NCI-H1105 treated with DMSO at 0.1 percent for 48 hours (cell line): ENCODE measurements around the gene CEP128.

ENCODE experiments used
- DNase-seq: peaks from one replicate; lab custom pipeline; 2025; lab: John Stamatoyannopoulos, UW

The CEP128 gene

GRCh38 chr14:80608563-80608962 lies 333.0 kb downstream of the CEP128 start:
- no peak for DNase-seq

DNA sequence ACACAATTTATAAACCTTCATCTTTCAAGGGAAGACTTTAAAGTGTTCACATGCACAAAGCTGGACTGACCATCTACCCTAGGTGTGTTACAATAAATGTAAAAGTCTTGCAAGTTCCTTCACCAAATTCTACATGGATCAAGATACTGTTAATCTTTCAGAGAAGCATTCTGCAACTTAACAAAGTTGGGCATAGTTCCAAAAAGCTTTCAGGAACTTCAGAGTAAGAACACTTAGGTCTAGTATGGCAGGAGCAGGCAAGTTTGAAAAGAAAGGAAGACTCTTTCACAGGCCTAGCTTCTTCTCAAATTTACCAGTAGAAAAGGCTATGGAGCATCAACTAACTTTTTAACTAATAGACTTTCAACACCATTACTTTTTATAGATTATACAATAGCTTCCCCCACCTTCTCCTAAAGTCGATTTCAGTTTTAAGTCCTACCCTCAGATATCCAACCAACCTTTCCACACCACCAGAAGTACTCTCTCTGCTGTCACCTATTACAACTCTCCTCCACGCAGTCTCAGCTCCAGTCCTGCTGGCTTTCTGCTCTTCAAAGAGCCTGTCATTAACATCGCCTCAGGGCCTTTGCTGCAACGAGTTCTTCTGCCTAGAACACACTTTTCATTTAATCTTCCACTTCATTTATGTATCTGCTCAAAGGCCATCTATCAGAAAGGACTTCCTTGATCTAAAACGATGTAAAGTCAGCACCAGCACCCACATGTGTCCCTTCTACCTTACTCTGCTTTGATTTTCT lies 333.9 kb downstream of the CEP128 start:
- DNase-seq: no peak

DNA sequence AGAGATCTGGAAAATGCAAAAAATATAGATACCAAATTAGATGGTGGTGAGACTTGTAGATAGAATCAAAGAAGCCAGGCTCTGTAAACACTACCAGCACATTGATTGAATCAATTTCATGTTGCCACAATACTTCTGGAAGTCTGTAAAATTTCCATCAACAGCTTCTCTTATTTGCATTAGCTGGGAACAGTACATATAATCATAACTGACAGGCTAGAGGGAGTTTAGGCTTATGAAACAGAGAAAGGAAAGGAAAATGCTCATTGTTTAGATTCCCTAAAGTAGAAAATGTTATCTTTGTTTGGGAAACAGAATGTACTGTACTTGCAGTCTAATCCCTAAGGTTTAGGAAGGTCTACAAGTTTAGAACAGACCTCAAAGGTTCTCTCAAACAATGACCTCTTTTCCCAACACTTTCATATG lies 335.2 kb downstream of the CEP128 start:
- DNase-seq: no peak

- no peak for DNase-seq
Measured at GRCh38 chr14:80605536-80605935, 336.0 kb downstream of the CEP128 start.

- DNase-seq: no peak
Measured at GRCh38 chr14:80602946-80603345, 338.6 kb downstream of the CEP128 start.

- peak; percentile 33 for DNase-seq
Measured at GRCh38 chr14:80587096-80587724, 354.3 kb downstream of the CEP128 start.

DNA sequence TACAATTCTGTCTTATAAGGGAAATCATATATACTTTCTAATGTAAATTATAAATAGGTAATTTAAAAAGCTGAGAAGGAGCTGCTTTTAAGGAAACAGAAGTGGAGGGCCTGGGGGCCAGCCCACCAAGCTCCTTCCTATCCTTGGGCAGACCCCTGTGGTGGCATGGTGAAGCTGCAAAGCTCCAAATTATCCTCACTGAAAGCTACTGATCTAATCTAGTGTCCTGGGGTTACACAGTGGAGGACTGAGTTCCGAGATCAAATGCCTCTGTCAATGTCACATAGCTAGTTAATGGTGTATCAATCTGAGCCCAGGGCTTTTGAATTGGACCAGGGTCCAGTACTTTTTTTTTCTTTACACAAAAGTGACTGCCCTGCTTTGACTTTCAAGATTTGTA lies 355.4 kb downstream of the CEP128 start:
- DNase-seq: no peak

DNA sequence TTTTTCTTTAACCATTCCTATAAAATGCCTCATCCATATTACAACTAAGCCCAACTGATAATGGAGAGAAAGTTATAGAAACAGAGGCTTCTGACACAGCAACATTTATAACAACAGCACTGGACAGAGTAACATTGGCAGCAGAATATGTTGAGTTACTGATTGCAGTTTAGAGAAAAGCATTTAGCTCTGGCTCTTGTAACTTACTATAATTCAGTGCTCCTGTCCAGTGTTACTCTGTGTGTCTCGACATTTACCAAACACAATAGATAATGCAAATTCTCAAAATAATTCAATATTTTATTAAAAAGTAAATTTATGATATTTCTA lies 356.1 kb downstream of the CEP128 start:
- DNase-seq: no peak

DNA sequence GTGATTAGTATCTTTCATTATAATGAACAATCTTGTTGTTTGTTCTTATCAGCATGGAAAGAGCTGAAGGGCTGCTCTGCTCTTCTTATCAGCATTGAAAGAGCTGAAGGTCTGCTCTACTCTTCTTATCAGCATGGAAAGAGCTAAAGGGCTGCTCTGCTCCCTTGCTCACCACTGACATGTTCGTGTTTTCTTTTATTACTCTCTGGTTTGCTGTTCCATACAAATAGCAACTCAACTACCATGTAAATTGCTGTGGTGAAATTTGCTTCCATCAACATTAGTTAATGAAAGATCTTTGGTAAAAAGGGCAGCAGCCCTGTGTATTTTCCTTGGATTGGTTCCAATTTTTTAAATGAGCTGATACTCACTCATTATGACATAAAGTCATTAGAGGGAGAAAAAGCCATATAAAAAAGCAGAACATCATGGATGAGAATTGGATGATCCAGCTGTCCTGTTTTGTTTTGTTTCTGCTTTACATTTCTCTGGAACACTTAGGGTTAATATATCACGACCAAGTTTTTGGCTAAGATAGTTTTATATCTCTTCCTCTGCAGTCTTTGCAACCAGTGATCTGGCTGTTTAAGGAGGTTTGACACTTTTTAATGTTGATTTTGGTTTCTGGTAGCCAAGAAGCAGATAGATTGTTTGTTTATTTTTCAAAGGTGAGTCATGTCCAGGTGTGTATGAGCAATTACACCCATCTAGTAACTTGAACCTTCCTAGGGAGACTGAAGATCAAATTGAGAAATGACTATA lies 356.6 kb downstream of the CEP128 start:
- peak; percentile 53 for DNase-seq

DNA sequence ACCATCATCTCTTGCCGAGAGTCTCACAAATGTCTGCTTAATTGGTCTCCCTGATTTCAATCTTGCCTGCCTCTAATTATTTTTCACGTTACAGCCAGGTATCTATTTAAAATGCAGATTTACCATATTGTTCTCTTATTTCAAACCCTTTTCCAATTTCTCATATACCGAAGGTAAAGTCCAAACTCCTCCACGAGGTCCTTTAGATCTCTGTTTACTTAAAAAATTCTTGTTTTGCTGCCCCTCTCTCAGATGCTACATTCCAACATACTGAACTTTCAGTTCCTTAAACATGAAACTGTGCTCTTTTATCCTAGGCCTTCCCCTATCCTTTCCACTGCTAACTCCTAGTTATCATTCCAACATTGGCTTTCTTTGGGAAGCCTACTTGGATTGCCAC lies 363.9 kb downstream of the CEP128 start:
- DNase-seq: no peak

GRCh38 chr14:80576401-80576800 lies 365.1 kb downstream of the CEP128 start:
- no peak for DNase-seq

DNA sequence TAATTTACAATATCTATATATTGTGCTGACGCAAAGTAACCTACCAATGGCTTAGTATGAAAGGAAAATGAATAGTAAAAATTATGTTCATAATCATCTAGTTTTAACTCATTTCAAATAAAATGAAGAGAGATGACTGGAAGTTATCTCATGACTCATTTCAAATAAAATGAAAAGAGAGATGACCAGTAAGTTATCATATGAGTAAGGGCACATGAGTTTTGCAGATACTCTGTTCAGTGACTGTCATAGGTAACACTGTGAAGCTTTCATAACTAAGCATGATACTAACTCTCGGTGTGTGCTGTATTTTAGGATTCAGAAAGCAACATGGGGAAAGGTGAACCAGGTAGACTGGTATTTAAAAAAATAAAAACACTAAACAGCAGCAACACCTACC lies 365.8 kb downstream of the CEP128 start:
- no peak for DNase-seq

- no peak for DNase-seq
Measured at GRCh38 chr14:80572666-80573065, 368.9 kb downstream of the CEP128 start.

GRCh38 chr14:80570930-80571298 lies 370.6 kb downstream of the CEP128 start:
- DNase-seq: no peak

DNA sequence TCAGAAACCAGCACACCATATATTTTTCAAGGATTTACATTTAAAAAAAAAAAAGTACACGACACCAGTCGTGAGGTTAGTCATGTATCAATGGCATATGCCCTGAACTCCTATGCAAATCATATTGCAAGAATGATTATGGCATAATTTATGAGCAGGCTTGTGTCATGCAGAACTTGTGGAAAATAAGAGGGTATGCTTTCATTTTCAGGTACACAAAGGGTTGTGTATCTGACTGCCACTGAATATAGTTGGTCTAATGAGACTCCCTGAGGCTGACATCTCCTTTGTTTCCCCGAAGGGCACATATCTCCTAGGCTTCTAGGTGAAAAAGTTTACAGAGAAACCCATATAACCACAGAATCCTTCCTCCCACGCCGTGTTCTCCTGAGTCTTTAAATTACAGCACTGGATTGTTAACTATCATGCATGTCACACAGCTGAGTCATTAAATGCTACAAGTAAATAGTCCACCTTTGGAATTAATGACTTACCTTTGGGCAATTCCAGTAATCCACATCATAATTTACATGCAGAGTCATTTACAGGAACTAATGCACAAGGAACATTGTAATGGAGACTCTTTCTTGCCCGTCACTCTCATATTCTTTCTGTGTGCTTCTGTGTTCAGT lies 373.5 kb downstream of the CEP128 start:
- no peak for DNase-seq

GRCh38 chr14:80565001-80565400 lies 376.5 kb downstream of the CEP128 start:
- no peak for DNase-seq

GRCh38 chr14:80564051-80564450 lies 377.5 kb downstream of the CEP128 start:
- no peak for DNase-seq

DNA sequence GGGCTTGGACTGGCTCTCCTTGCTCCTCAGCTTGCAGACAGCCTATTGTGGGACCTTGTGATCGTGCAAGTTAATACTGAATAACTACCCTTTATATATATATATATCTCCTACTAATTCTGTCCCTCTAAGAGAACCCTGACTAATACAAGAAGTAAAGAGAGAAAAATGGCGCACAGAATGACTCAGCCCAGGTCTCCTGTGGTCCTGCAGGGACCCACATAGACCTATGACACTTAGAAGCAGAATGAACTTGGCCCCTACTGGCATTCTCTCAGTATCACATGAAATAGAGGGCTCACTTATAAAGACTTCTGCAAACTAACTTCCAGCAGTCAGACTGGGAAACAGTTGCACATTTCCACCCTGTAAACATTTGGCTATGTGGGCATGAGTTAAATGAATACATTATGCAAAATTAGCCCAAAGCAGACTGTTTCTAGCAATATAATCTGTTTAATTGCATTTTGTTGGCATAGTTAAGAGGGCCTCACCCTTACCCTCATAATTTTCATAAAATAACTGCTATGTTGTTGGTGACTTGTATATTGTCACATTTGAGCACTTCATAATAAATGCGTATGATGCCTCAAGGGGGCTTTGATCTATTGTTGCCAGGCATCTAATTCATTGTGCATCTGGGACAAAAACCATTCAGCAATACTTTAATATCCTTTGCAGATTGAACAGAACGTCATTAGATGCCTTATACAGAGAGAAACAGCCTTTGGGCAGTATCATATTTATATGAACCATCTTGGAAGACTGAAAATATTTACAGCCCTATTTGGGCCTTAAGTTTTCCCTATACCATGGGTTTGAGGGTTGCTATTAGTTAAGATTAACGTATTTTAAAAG lies 380.5 kb downstream of the CEP128 start:
- no peak for DNase-seq

DNA sequence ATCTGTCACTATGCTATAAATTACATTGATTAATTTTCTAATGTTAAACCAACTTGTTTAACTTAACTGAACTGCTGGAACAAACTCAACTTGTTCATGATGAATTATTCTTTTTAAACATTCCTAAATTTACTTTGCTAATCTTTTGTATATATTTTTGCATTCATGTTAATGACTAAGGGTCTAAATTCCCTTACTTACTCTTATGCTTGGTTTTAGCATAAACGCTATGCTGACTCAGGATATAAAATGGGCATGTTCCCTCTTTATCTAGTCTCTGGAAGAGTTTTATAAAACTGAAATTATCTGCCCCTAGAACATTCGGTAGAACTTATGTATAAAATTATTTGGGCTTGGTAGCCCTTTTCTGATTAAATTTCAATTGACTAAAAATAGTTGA lies 387.4 kb downstream of the CEP128 start:
- no peak for DNase-seq

DNA sequence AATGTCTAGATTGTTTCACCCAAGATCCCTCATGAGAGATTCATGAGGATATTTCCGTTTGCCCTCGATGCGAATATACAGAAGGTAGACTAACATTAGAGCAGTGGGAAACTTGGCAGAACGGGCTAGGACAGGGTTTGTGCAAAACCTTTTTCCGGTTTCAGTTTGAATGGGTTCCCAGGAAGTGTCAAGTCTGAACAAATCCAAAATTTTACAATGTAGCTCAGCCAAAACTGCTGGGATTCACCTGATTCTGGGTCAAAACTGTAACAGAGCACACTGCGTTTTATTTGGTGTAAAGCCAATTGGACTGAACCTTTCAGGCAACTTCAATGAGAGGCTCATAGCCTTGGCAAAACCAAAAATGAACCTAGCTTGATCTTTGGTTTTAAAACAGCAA lies 392.4 kb downstream of the CEP128 start:
- no peak for DNase-seq

- no peak for DNase-seq
Measured at GRCh38 chr14:80545935-80546854, 395.3 kb downstream of the CEP128 start.
